Activated naive CD8-positive, alpha-beta T cell treated with anti-CD3 and anti-CD28 coated beads, Interleukin-2, amount 50 U/mL, for 24 hours (primary cell): ENCODE measurements around the gene KRTAP10-2.
"Not testable (repeated sequence)": the region's sequence is repeated elsewhere in the genome, so short reads cannot be mapped to it uniquely, and the experiment has no call there.

Source experiments
- ATAC-seq: fragments of 150-1000 bp; cut with Tn5 transposase; one replicate; pipeline ENCODE4 v1.10.0; 2021
- DNase-seq: peaks from one replicate; pipeline ENCODE4 v3.0.0; 2021
- H3K27ac Mint-ChIP-seq: one replicate; pipeline ENCODE4 v1.8.0; 2021; ENCODE audit warnings: mild to moderate bottlenecking, mixed read lengths
- H3K27me3 Mint-ChIP-seq: one replicate; pipeline ENCODE4 v1.8.0; 2021; ENCODE audit warnings: mixed read lengths
- H3K36me3 Mint-ChIP-seq: one replicate; pipeline ENCODE4 v1.8.0; 2021; ENCODE audit warnings: low read depth, mixed read lengths
- H3K4me1 Mint-ChIP-seq: one replicate; pipeline ENCODE4 v1.8.0; 2021; ENCODE audit warnings: mixed read lengths
- H3K4me3 Mint-ChIP-seq: one replicate; pipeline ENCODE4 v1.8.0; 2021; ENCODE audit warnings: mild to moderate bottlenecking, moderate library complexity, mixed read lengths
- H3K9me3 Mint-ChIP-seq: one replicate; pipeline ENCODE4 v1.8.0; 2021; ENCODE audit warnings: mixed read lengths

The KRTAP10-2 gene, protein sequence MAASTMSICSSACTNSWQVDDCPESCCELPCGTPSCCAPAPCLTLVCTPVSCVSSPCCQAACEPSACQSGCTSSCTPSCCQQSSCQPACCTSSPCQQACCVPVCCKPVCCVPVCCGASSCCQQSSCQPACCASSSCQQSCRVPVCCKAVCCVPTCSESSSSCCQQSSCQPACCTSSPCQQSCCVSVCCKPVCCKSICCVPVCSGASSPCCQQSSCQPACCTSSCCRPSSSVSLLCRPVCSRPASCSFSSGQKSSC

GRCh38 chr21:44551340-44551961 lies at the start of gene KRTAP10-2:
Gene KRTAP10-2 (minus strand): TSS chr21:44551505. CDS start chr21:44551458, 47 bp downstream.
- Mint-ChIP-seq H3K36me3 (peaks cover 14% of the 10 kb centered on the region), H3K27ac (no peak within 1 kb of the TSS), H3K9me3 (peaks cover 26% of the 10 kb centered on the region), H3K27me3 (peaks cover 8% of the 10 kb centered on the region), H3K4me1 (peaks cover 14% of the 10 kb centered on the region), H3K4me3 (no peak within 1 kb of the TSS)
- DNase-seq (no peak), ATAC-seq (no peak)

- H3K36me3 Mint-ChIP-seq, DNase-seq, H3K4me3 Mint-ChIP-seq: not testable (repeated sequence)
Observed at GRCh38 chr21:44601091-44601490, 49.8 kb upstream of the KRTAP10-2 start.

DNA sequence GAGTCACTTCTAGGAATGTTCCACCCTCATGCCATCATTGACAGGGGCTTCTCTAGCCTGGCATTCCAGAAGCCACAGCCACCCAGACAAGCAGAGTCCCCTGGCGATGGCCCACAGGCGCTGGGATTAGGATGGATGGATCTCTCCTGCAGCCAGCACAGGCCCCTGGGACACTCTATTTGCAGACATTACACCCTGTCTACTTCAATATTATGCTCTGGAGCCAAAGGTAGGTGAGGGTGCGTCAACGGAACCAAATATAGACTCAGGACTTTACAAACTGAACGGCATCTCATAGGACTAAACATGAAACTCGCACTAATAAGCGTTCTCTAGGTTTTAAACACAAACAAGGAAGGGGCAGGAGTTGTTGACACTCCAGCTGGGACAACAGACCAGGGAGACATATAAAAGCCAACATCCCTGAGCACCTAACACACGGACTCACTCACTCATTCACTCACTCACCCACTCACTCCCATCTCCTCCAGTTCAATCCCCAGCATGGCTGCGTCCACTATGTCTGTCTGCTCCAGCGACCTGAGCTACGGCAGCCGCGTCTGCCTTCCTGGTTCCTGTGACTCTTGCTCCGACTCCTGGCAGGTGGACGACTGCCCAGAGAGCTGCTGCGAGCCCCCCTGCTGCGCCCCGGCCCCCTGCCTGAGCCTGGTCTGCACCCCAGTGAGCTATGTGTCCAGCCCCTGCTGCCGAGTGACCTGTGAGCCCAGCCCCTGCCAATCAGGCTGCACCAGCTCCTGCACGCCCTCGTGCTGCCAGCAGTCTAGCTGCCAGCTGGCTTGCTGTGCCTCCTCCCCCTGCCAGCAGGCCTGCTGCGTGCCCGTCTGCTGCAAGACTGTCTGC lies 49.0 kb upstream of the KRTAP10-2 start, which contains the start of gene KRTAP10-7:
TSS of gene KRTAP10-7 (plus strand) at position 480 of the 861 bp plus-strand sequence. CDS start at position 505, 25 bp downstream.
- H3K27ac Mint-ChIP-seq, H3K27me3 Mint-ChIP-seq, ATAC-seq: not testable (repeated sequence)

More at GRCh38 chr21:44601091-44601490, 49.8 kb upstream of the KRTAP10-2 start:
- H3K9me3 Mint-ChIP-seq: peaks cover 13% of the 10 kb centered on the region
- not testable (repeated sequence) for H3K27me3 Mint-ChIP-seq, ATAC-seq, H3K4me1 Mint-ChIP-seq, H3K27ac Mint-ChIP-seq

GRCh38 chr21:44599264-44600029 lies 48.1 kb upstream of the KRTAP10-2 start:
- H3K4me1 Mint-ChIP-seq: no peaks in the 10 kb centered on the region
- no peak overlapping the region for H3K27ac Mint-ChIP-seq
- H3K27me3 Mint-ChIP-seq: no peaks in the 10 kb centered on the region
- no peak for DNase-seq
- no peak for ATAC-seq
- peaks cover 6% of the 10 kb centered on the region for H3K9me3 Mint-ChIP-seq
- H3K36me3 Mint-ChIP-seq: no peaks in the 10 kb centered on the region
- no peak overlapping the region for H3K4me3 Mint-ChIP-seq

More for the DNA sequence above, 49.0 kb upstream of the KRTAP10-2 start, which contains the start of gene KRTAP10-7:
- H3K9me3 Mint-ChIP-seq: peaks cover 13% of the 10 kb centered on the region
- not testable (repeated sequence) for H3K4me3 Mint-ChIP-seq, DNase-seq, H3K4me1 Mint-ChIP-seq, H3K36me3 Mint-ChIP-seq

DNA sequence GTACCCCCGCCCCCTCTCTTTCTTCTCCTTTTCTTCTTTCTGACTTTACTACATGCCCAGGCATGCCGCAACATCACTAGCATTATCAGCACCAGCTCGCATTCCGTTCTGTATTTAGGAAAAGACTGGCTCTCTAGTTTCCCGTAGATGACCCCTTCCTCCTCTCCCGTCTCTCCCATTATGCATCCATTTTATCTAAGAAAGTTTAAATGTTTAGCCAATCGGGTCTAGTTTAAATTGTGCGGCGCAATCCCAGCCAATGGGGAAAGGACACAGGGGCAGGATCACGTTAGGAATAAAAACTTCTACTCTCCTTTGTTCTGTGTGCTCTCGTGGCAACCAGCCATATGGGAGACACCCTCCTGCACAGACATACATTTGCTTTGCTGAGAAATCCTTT lies 46.8 kb upstream of the KRTAP10-2 start:
- Mint-ChIP-seq H3K27me3 (no peaks in the 10 kb centered on the region), H3K9me3 (peaks cover 6% of the 10 kb centered on the region), H3K36me3 (no peaks in the 10 kb centered on the region), H3K4me1 (no peaks in the 10 kb centered on the region), H3K4me3 (no peak overlapping the region), H3K27ac (no peak overlapping the region)
- no peak for DNase-seq
- no peak for ATAC-seq

DNA sequence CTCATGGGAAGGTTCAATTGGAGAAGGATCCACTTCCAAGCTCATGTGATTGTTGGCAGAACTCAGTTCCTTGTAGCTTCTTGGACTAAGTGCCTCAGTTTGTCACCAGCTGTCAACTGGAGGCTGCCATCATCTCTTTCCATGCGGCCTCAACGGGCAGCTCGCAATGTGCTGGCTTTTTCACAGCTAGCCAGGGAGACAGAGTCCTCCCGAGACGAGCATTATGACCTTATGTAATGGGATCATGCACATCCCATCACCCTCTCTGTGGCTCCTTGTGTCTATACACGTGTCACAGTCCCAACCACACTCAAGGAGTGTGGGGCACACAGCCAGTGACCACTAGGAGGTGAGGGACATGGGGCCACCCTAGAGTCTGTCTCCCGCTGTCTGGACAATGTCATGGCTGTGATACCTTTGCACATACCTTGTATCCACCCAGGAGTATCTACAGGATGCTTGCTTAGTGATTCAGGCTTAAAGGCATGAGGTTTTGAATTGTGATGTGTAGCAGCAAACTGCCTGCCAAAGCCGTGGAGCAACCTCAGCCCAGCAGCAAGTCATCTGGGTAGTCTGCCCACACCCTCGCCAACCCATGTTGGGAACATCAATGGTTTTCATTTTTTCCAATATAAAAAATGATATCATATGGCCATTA lies 44.9 kb upstream of the KRTAP10-2 start:
- H3K9me3 Mint-ChIP-seq: peaks cover 6% of the 10 kb centered on the region
- no peaks in the 10 kb centered on the region for H3K27me3 Mint-ChIP-seq
- H3K36me3 Mint-ChIP-seq: no peaks in the 10 kb centered on the region
- ATAC-seq (no peak), DNase-seq (no peak)
- H3K27ac Mint-ChIP-seq: no peak overlapping the region
- H3K4me1 Mint-ChIP-seq: no peaks in the 10 kb centered on the region
- H3K4me3 Mint-ChIP-seq: no peak overlapping the region

GRCh38 chr21:44595524-44595923 lies 44.2 kb upstream of the KRTAP10-2 start:
- Mint-ChIP-seq H3K27ac (no peak overlapping the region), H3K9me3 (peaks cover 6% of the 10 kb centered on the region), H3K36me3 (no peaks in the 10 kb centered on the region), H3K4me3 (no peak overlapping the region), H3K27me3 (no peaks in the 10 kb centered on the region), H3K4me1 (no peaks in the 10 kb centered on the region)
- no peak for DNase-seq
- ATAC-seq: no peak

DNA sequence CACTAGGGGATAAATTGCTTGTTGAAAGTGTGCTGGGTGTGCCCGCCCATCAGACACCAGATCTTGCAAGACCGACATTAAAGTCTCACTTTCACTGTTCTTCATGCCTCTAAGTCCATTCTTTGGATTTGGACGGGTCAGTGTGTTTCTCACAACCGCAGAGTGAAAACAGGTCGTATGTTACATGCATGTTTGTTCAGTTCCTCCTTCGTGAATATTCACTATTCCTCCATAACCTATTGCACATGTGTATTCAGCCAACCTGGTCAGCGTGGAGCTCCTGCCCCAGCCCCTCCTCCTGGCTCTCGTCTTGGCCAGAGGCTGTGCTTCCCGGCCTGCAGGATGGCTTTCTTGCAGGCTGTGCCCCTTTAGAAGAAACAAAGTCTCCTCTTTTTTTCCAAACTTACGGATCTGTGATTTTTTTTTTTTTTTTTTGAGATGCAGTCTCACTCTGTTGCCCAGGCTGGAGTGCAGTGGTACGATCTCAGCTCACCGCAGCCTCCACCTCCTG lies 43.2 kb upstream of the KRTAP10-2 start:
- Mint-ChIP-seq H3K4me3 (no peak overlapping the region), H3K36me3 (no peaks in the 10 kb centered on the region), H3K4me1 (no peaks in the 10 kb centered on the region), H3K27ac (no peak overlapping the region), H3K9me3 (peaks cover 6% of the 10 kb centered on the region), H3K27me3 (no peaks in the 10 kb centered on the region)
- DNase-seq: no peak
- ATAC-seq: no peak

DNA sequence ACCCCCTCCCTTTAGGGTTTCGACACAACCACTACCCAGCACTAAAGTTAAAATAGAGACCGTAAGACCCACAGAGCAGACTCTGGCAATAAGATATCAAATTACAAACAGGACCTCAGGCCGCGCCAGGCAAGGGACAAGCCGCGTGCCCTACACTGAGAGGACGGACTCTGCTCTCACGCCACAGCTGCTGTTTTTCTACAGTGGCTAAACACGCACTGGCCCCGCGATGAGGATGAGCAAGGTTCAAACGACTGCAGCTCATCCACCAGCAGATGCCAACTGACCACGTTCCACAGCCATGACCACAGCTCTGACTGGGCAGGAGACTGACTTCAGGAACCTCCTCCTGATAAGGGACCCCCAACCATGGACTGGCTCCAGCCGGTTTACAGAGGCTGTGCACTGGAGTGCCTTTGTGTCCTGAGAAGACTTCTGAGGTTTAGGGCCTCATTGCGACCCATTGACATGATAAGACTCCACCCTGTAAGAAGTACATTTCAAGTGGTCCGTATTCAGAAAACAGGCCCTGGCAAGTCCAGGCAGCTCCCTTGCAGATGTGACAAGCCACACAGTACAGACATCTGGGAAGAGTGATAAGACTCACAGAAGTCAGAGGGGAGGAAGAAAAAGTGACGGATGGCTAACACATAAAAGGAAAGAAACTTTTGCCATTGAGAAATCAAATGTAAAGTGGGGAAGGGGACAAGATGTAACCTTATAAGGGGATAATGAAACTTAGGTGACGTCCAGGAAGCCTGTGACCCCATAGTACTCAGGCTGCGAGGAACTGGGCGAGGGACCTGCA lies 42.5 kb upstream of the KRTAP10-2 start:
- Mint-ChIP-seq H3K36me3 (no peaks in the 10 kb centered on the region), H3K27ac (no peak overlapping the region), H3K9me3 (peaks cover 5% of the 10 kb centered on the region), H3K27me3 (no peaks in the 10 kb centered on the region), H3K4me1 (no peaks in the 10 kb centered on the region), H3K4me3 (no peak overlapping the region)
- DNase-seq (no peak), ATAC-seq (no peak)

- Mint-ChIP-seq H3K4me3 (no peak within 1 kb of the TSS), H3K9me3 (no peaks in the 10 kb centered on the region), H3K27ac (no peak within 1 kb of the TSS), H3K4me1 (no peaks in the 10 kb centered on the region), H3K27me3 (no peaks in the 10 kb centered on the region), H3K36me3 (no peaks in the 10 kb centered on the region)
- ATAC-seq: no peak
- DNase-seq: no peak
Observed at GRCh38 chr21:44592446-44593311, 41.4 kb upstream of the KRTAP10-2 start, which contains the start of gene KRTAP10-6. Gene KRTAP10-6 (minus strand): TSS chr21:44592505. CDS start chr21:44592484, 21 bp downstream.

DNA sequence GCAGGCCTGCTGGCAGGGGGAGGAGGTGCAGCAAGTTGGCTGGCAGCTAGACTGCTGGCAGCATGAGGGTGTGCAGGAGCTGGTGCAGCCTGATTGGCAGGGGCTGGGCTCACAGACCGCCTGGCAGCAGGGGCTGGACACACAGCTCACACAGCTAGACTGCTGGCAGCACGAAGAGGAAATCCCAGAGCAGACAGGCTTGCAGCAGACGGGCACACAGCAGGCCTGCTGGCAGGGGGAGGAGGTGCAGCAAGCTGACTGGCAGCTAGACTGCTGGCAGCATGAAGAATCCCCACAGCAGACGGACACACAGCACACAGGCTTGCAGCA lies 40.5 kb upstream of the KRTAP10-2 start:
- H3K4me1 Mint-ChIP-seq, H3K4me3 Mint-ChIP-seq, H3K9me3 Mint-ChIP-seq, H3K36me3 Mint-ChIP-seq, H3K27me3 Mint-ChIP-seq, DNase-seq, H3K27ac Mint-ChIP-seq, ATAC-seq: not testable (repeated sequence)
